GM12865 (cell line): Measurements from ENCODE around the gene SLC18A3.

Source experiments
- DNase-seq: peaks from one replicate; pipeline ENCODE4 v3.0.0; 2010; ENCODE audit warnings: low read depth
- H3K4me3 ChIP-seq: 2 replicates; pipeline ENCODE4 v1.5.1; 2011; ENCODE audit warnings: mild to moderate bottlenecking, low read depth, low read length, control low read depth
- TF ChIP-seq, protein P1 (sequence below): IDR thresholded peaks from 2 replicates; pipeline ENCODE4 v1.5.1; 2011; ENCODE audit warnings: low read length, control low read depth, low read depth, inconsistent platforms; ENCODE audit not compliant: insufficient read depth; ENCODE audit errors: missing control alignments

Gene SLC18A3

DNA sequence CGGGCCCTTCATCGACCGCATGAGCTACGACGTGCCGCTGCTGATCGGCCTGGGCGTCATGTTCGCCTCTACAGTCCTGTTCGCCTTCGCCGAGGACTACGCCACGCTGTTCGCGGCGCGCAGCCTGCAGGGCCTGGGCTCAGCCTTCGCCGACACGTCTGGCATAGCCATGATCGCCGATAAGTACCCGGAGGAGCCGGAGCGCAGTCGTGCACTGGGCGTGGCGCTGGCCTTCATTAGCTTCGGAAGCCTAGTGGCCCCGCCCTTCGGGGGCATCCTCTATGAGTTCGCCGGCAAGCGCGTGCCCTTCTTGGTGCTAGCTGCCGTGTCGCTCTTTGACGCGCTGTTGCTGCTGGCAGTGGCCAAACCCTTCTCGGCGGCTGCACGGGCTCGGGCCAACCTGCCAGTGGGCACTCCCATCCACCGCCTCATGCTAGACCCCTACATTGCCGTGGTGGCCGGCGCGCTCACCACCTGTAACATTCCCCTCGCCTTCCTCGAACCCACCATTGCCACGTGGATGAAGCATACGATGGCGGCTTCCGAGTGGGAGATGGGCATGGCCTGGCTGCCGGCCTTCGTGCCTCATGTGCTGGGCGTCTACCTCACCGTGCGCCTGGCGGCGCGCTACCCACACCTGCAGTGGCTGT is 1.2 kb downstream of the SLC18A3 start:
- no peak for DNase-seq
- TF ChIP-seq, protein P1, sequence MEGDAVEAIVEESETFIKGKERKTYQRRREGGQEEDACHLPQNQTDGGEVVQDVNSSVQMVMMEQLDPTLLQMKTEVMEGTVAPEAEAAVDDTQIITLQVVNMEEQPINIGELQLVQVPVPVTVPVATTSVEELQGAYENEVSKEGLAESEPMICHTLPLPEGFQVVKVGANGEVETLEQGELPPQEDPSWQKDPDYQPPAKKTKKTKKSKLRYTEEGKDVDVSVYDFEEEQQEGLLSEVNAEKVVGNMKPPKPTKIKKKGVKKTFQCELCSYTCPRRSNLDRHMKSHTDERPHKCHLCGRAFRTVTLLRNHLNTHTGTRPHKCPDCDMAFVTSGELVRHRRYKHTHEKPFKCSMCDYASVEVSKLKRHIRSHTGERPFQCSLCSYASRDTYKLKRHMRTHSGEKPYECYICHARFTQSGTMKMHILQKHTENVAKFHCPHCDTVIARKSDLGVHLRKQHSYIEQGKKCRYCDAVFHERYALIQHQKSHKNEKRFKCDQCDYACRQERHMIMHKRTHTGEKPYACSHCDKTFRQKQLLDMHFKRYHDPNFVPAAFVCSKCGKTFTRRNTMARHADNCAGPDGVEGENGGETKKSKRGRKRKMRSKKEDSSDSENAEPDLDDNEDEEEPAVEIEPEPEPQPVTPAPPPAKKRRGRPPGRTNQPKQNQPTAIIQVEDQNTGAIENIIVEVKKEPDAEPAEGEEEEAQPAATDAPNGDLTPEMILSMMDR, result no peak
- H3K4me3 ChIP-seq, result no peak overlapping the region

DNA sequence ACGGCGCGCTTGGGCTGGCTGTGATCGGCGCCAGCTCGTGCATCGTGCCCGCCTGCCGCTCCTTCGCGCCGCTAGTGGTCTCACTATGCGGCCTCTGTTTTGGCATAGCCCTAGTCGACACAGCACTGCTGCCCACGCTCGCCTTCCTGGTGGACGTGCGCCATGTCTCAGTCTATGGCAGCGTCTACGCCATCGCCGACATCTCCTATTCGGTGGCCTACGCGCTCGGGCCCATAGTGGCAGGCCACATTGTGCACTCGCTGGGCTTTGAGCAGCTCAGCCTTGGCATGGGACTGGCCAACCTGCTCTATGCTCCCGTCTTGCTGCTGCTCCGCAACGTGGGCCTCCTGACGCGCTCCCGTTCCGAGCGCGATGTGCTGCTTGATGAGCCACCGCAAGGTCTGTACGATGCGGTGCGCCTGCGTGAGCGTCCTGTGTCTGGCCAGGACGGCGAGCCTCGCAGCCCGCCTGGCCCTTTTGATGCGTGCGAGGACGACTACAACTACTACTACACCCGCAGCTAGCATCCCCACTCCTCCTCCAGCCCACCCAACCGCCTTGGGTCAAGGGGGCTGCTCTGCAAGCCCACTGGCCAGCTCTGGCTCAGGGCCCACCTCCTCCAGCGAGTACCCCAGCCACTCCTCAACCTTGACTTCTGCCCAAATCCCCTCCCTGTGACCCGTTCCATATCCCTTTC is 1.9 kb downstream of the SLC18A3 start:
- DNase-seq, result no peak
- H3K4me3 ChIP-seq, result no peak overlapping the region
- TF ChIP-seq, protein P1, result no peak

DNA sequence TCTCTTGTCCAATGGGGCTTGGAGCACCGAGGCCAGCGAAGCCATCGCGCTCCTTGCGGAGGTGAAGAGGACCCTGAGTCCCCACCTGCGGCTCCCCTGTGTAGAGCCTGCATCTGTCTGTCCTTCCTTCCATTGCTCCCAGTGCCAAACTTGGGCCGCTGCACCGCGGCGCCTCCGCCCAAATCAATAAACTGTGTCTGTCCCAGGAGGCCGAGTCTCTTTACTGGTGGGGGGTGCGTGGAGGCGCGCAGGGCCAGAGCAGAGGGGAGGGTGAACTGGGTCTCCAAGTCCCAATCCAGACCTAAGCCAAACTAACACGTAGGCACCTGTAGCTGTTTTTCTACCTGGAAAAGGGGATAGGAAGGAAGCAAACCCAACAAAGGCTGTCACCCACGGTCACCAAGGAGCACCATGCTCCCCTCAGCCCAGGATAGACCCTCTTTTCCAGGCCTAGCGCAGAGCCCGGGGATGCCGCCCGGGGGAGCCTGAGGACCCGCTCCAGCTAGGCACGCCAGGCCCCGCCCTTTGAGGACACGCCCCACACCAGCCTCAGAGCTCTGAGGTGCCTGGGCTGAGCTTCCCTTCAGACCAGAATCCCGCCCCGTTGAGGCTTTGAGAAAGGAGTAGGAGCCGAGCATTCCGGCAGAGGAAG is 2.5 kb downstream of the SLC18A3 start:
- H3K4me3 ChIP-seq, result no peak overlapping the region
- TF ChIP-seq, protein P1, result no peak
- no peak for DNase-seq

DNA sequence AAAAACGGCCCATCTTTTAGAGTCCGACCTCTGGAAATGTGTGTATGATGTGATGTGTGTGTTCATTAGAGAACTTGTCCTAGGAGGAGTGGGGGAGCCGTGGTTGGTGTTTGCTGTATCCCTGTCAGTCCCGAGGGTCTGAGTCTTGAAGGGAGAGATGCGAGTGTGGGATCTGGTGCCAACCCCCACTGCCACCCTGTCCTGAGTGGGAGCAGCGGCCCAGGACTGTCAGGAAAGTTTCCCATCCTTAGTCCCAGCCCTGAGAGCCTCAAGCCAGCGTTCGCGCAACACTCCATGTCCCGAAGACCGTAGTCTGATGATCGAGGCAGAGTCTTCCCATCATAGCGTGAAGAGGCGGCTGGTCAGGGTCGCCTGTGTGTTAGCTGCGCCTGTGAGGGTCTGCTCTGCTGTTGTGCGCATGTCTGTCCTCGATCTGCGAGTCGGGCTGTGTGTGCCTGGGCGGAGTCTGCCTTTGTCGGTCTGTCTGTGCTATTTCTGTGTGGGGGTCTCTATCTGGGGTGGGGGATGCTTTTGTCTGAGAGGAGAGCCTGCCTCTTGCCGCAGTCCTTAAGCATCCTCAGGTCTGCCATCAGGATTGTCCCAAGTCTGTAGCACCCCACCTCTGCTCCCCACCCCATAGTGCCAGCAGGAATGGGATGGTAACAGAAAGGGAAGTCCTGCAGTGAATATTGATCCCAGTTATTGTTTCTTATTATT is 3.2 kb downstream of the SLC18A3 start:
- DNase-seq, result no peak
- TF ChIP-seq, protein P1, result no peak
- H3K4me3 ChIP-seq, result no peak overlapping the region

DNA sequence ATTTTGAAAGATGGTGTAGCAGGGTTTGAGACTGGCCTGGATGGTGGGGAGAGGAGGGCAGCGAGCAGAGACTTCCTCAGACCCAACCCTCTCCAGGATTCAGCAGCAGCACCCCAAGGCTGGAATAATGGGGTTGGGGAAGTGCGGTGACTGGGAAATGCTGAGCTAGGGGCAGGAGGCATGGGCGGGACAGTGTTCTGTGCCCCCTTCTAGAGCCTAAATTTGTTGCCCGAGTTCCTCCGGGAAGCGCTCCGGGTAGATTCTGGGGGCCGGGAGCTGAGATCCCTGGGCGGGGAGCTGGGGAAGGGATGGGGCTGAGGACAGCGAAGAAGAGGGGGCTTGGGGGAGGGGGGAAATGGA is 3.8 kb downstream of the SLC18A3 start, which contains the start of gene CHAT:
CHAT (plus strand) TSS at position 156 of the 360 bp plus-strand sequence; CDS start at position 309, 153 bp downstream.
- TF ChIP-seq, protein P1, result no peak
- no peak within 1 kb of the TSS for H3K4me3 ChIP-seq
- no peak for DNase-seq

DNA sequence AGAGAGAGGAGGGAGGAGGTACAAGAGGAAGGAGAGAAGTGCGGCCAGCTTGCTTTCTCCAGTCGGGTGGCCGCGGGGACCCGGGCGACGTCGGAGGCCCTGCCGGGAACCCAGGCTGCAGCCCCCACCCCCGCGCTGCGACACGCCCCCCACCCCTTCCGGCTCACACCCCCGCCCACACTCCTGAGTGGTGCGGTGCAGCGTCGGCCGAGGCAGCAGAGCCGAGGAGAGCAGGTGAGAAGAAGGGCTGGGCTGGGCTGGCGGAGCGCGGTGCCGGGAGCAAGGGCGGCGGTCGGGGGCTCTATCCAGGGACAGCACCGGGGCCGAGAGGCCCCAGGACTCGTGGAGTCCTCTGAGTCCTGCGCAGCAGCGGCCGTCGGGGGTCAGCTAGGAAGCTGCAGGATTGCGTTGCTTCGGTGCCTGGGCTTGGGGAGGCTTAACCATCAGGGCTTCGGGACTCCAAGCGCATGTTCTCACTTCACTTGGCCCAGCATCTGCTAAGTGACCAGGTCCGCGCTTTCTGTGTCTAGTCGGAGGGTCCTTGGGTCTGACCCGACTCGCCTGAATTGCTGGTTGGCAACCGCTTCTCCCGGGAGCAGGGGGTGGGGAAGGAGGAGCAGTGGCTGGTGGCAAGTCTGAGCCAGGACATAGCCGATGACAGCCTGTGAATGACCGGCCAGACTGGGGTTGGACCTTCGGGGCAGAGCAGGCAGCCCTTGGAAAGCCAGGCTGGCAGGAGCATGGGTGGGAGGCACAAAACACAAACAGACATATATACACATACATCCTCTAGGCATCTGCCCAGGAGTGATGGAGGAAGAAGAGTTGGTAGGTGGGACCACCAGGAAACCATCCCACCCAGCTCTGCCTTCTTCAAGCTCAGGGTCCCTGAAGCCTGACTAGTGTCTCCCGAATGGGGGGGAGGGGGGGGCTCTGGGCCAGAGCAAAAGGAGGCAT is 4.4 kb downstream of the SLC18A3 start:
- no peak for DNase-seq
- TF ChIP-seq, protein P1, result no peak
- no peak overlapping the region for H3K4me3 ChIP-seq
